SK-N-SH treated with all-trans-retinoic acid at 6 μM for 48 hours (cell line): ENCODE measurements around the gene NUB1.

Source experiments
- ATAC-seq: fragments of 200-7000 bp; cut with Tn5 transposase; 3 replicates; pipeline ENCODE4 v1.9.1; 2020; ENCODE audit warnings: mild to moderate bottlenecking, moderate library complexity
- ARNTL ChIP-seq: fragments of 450-650 bp; formaldehyde crosslinking; IDR thresholded peaks from 2 replicates; pipeline ENCODE4 v1.5.0; 2020; ENCODE audit warnings: low read depth, mild to moderate bottlenecking, moderate library complexity, borderline replicate concordance
- CREB5 ChIP-seq: fragments of 250-450 bp; sonication (Bioruptor Pico); IDR thresholded peaks from 2 replicates; pipeline ENCODE4 v1.5.1; 2020; ENCODE audit warnings: low read depth, mild to moderate bottlenecking, moderate library complexity
- CSRNP3 ChIP-seq: fragments of 250-450 bp; sonication (Bioruptor Pico); IDR thresholded peaks from 2 replicates; pipeline ENCODE4 v1.5.1; 2021; ENCODE audit warnings: mild to moderate bottlenecking, moderate library complexity
- ESRRG ChIP-seq: fragments of 250-450 bp; sonication (Bioruptor Pico); IDR thresholded peaks from 2 replicates; pipeline ENCODE4 v1.6.1; 2021; ENCODE audit warnings: mild to moderate bottlenecking
- GLIS3 ChIP-seq: fragments of 250-450 bp; sonication (Bioruptor Pico); IDR thresholded peaks from 2 replicates; pipeline ENCODE4 v1.5.0; 2020; ENCODE audit warnings: mild to moderate bottlenecking, moderate library complexity
- OSR1 ChIP-seq: fragments of 250-450 bp; sonication (Bioruptor Pico); IDR thresholded peaks from 2 replicates; pipeline ENCODE4 v1.8.0; 2022; ENCODE audit warnings: moderate library complexity, mild to moderate bottlenecking, inconsistent platforms
- PATZ1 ChIP-seq: fragments of 250-450 bp; sonication (Bioruptor Pico); IDR thresholded peaks from 2 replicates; pipeline ENCODE4 v1.8.0; 2020; ENCODE audit warnings: mild to moderate bottlenecking, moderate library complexity, borderline replicate concordance
- PPARA ChIP-seq: fragments of 250-450 bp; sonication (Bioruptor Pico); IDR thresholded peaks from 2 replicates; pipeline ENCODE4 v1.5.0; 2020; ENCODE audit warnings: mild to moderate bottlenecking, borderline replicate concordance
- RARB ChIP-seq: fragments of 250-450 bp; sonication (Bioruptor Pico); IDR thresholded peaks from 2 replicates; pipeline ENCODE4 v1.8.0; 2021; ENCODE audit warnings: mild to moderate bottlenecking, moderate library complexity
- TCF4 ChIP-seq: fragments of 250-450 bp; sonication (Bioruptor Pico); IDR thresholded peaks from 2 replicates; pipeline ENCODE4 v1.8.0; 2021; ENCODE audit warnings: mild to moderate bottlenecking, moderate library complexity, borderline replicate concordance
- TOX ChIP-seq: fragments of 250-450 bp; sonication (Bioruptor Pico); IDR thresholded peaks from 2 replicates; pipeline ENCODE4 v1.8.0; 2021; ENCODE audit warnings: mild to moderate bottlenecking, moderate library complexity, borderline replicate concordance
- TSHZ2 ChIP-seq: fragments of 250-450 bp; sonication (Bioruptor Pico); IDR thresholded peaks from 2 replicates; pipeline ENCODE4 v1.5.0; 2020; ENCODE audit warnings: mild to moderate bottlenecking, moderate library complexity
- ZC3H10 ChIP-seq: fragments of 250-450 bp; sonication (Bioruptor Pico); IDR thresholded peaks from 2 replicates; pipeline ENCODE4 v1.5.1; 2021; ENCODE audit warnings: mild to moderate bottlenecking, moderate library complexity
- ZNF8 ChIP-seq: fragments of 450-650 bp; formaldehyde crosslinking; IDR thresholded peaks from 2 replicates; pipeline ENCODE4 v1.5.0; 2020; ENCODE audit warnings: mild to moderate bottlenecking, moderate library complexity

Gene NUB1

GRCh38 chr7:151309311-151309710 is 32.3 kb upstream of the NUB1 start (continued):
- no peak for TF ChIP-seq ARNTL (CRISPR knock-in tag)

- TF ChIP-seq CREB5 (CRISPR knock-in tag) (no peak), CSRNP3 (CRISPR knock-in tag) (no peak), TCF4 (no peak)
- ATAC-seq: no peak
Observed at GRCh38 chr7:151310578-151310977, 31.0 kb upstream of the NUB1 start.

GRCh38 chr7:151311294-151311864 is 30.2 kb upstream of the NUB1 start:
- no peak for TF ChIP-seq ESRRG
- ATAC-seq: no peak

GRCh38 chr7:151312356-151312755 is 29.3 kb upstream of the NUB1 start:
- TF ChIP-seq PPARA (CRISPR knock-in tag) (no peak), TOX (no peak), TSHZ2 (CRISPR knock-in tag) (no peak), ZNF8 (no peak), ESRRG (no peak), OSR1 (CRISPR knock-in tag) (no peak), ZC3H10 (CRISPR knock-in tag) (no peak), GLIS3 (no peak)
- TF ChIP-seq, all 23 proteins: peak for 0
- ATAC-seq: no peak

GRCh38 chr7:151312831-151313809 is 28.5 kb upstream of the NUB1 start:
- no peak for TF ChIP-seq ZNF8
- TF ChIP-seq PATZ1 (CRISPR knock-in tag): no peak
- no peak for TF ChIP-seq CSRNP3 (CRISPR knock-in tag)
- no peak for TF ChIP-seq RARB (CRISPR knock-in tag)
- TF ChIP-seq, all 23 proteins: peak for 0
- no peak for ATAC-seq
